HG02759 (cell line): ENCODE data around the gene NAP1L5.
A peak's percentile ranks its signal among the peaks of the same experiment; 100 is the strongest.

ENCODE experiments used
- ATAC-seq: cut with Tn5 transposase; IDR thresholded peaks from one replicate; pipeline ENCODE4 v1.9.1; 2021; ENCODE audit warnings: mild to moderate bottlenecking, moderate library complexity; ENCODE audit not compliant: unreplicated experiment

NAP1L5 gene

GRCh38 chr4:88697588-88698329 lies at the start of gene NAP1L5:
NAP1L5 (minus strand) TSS chr4:88697829; CDS start chr4:88697754, 75 bp downstream.
- peak; percentile 94 for ATAC-seq

GRCh38 chr4:88747351-88747750 lies 49.7 kb upstream of the NAP1L5 start:
- no peak for ATAC-seq

GRCh38 chr4:88746206-88746605 lies 48.6 kb upstream of the NAP1L5 start:
- ATAC-seq = no peak

- no peak for ATAC-seq
Measured at GRCh38 chr4:88745581-88746163, 48.0 kb upstream of the NAP1L5 start.

GRCh38 chr4:88745175-88745574 lies 47.5 kb upstream of the NAP1L5 start:
- ATAC-seq = no peak

GRCh38 chr4:88744609-88745008 lies 47.0 kb upstream of the NAP1L5 start:
- ATAC-seq = no peak

GRCh38 chr4:88743696-88744095 lies 46.1 kb upstream of the NAP1L5 start:
- no peak for ATAC-seq

- no peak for ATAC-seq
Measured at GRCh38 chr4:88742561-88742960, 44.9 kb upstream of the NAP1L5 start.

- no peak for ATAC-seq
Measured at GRCh38 chr4:88738180-88738579, 40.6 kb upstream of the NAP1L5 start.

GRCh38 chr4:88737307-88737941 lies 39.8 kb upstream of the NAP1L5 start:
- ATAC-seq = peak; percentile 99

GRCh38 chr4:88736264-88736663 lies 38.6 kb upstream of the NAP1L5 start:
- no peak for ATAC-seq

- ATAC-seq = no peak
Measured at GRCh38 chr4:88735564-88735963, 37.9 kb upstream of the NAP1L5 start.

- ATAC-seq = no peak
Measured at GRCh38 chr4:88734403-88734949, 36.8 kb upstream of the NAP1L5 start.

GRCh38 chr4:88732714-88733368 lies 35.2 kb upstream of the NAP1L5 start:
- ATAC-seq = no peak

GRCh38 chr4:88731381-88731780 lies 33.8 kb upstream of the NAP1L5 start:
- no peak for ATAC-seq

- ATAC-seq = no peak
Measured at GRCh38 chr4:88730811-88731210, 33.2 kb upstream of the NAP1L5 start.

GRCh38 chr4:88729146-88729760 lies 31.6 kb upstream of the NAP1L5 start:
- ATAC-seq = no peak

- ATAC-seq = no peak
Measured at GRCh38 chr4:88728146-88728545, 30.5 kb upstream of the NAP1L5 start.

- no peak for ATAC-seq
Measured at GRCh38 chr4:88725986-88726385, 28.4 kb upstream of the NAP1L5 start.

GRCh38 chr4:88725143-88725542 lies 27.5 kb upstream of the NAP1L5 start:
- ATAC-seq = no peak

GRCh38 chr4:88724406-88724805 lies 26.8 kb upstream of the NAP1L5 start:
- no peak for ATAC-seq
